K562 (cell line): ENCODE results near the gene ZNF740. TPM values are rescaled to one million over a fixed set of nuclear protein-coding genes. Genes with fewer than 3 reads are reported as not detected.

Experiments used
- CHD4 ChIP-seq: fragments of 200-600 bp; sonication (generic); IDR thresholded peaks from 3 replicates; pipeline ENCODE4 v1.6.1; 2012; ENCODE audit warnings: low read depth, mild to moderate bottlenecking, mixed read lengths, low read length, inconsistent platforms; ENCODE audit not compliant: insufficient read depth, insufficient replicate concordance, poor library complexity, severe bottlenecking
- E2F1 ChIP-seq: sonication (generic); formaldehyde crosslinking; IDR thresholded peaks from 2 replicates; pipeline ENCODE4 v1.8.1; 2023; ENCODE audit warnings: mild to moderate bottlenecking, missing genetic modification reagents, moderate library complexity
- FOXK1 ChIP-seq: sonication (generic); formaldehyde crosslinking; IDR thresholded peaks from 2 replicates; pipeline ENCODE4 v1.8.0; 2022; ENCODE audit warnings: missing genetic modification reagents, mild to moderate bottlenecking, borderline replicate concordance
- OTX1 ChIP-seq: fragments of 450-650 bp; formaldehyde crosslinking; IDR thresholded peaks from 2 replicates; pipeline ENCODE4 v1.4.0; 2022; ENCODE audit warnings: mild to moderate bottlenecking
- PCBP2 ChIP-seq: fragments of 200-400 bp; formaldehyde crosslinking; IDR thresholded peaks from 2 replicates; pipeline ENCODE4 v1.6.1; 2018; ENCODE audit warnings: low read length, low read depth, mild to moderate bottlenecking, moderate library complexity; ENCODE audit not compliant: poor library complexity, severe bottlenecking
- POLR2B ChIP-seq: fragments of 450-650 bp; IDR thresholded peaks from 2 replicates; pipeline ENCODE4 v1.6.1; 2018; ENCODE audit warnings: low read depth; ENCODE audit not compliant: partially characterized antibody
- RB1 ChIP-seq: fragments of 450-650 bp; IDR thresholded peaks from 2 replicates; pipeline ENCODE4 v1.6.1; 2017; ENCODE audit warnings: low read depth, mild to moderate bottlenecking
- RBM14 ChIP-seq: fragments of 200-400 bp; formaldehyde crosslinking; IDR thresholded peaks from 2 replicates; pipeline ENCODE4 v1.6.1; 2018; ENCODE audit warnings: low read depth, mild to moderate bottlenecking, low read length, moderate library complexity, borderline replicate concordance; ENCODE audit not compliant: insufficient read depth
- SMARCA4 ChIP-seq: fragments of 450-650 bp; IDR thresholded peaks from 2 replicates; pipeline ENCODE4 v1.6.1; 2016
- ZNF644 ChIP-seq: fragments of 200-800 bp; sonication (Bioruptor generic); IDR thresholded peaks from 2 replicates; pipeline ENCODE4 v1.6.1; 2016; ENCODE audit warnings: low read depth, missing genetic modification characterization, missing compliant biosample characterization
- polyA plus RNA-seq, 8 experiments: library from polyadenylated mRNA; depleted of rRNA in 4 of 8; stranded (reverse) in 5 of 8; unstranded in 3 of 8; fragments of >200 nt; fragmentation: Nextera tagmentation in 2 of 8; fragmentation: Illumina TruSeq in 1 of 8; extraction: Ambion mirVana in 2 of 8; extraction: Trizol in 1 of 8; gene quantifications; 2 replicates each; pipeline versions ENCODE4 v1.2.1 to v1.2.3, GENCODE V29; 2011 to 2014; ENCODE audit warnings: inconsistent platforms in 1 of 8, missing spikeins in 1 of 8
- total RNA-seq, 7 experiments: library from RNA; depleted of rRNA in 6 of 7; stranded (reverse); fragments of >200 nt in 6 of 7; fragmentation: Illumina TruSeq in 2 of 7; extraction: Trizol in 2 of 7; gene quantifications; 2 replicates each; pipeline versions ENCODE4 v1.2.1 to v1.2.3, GENCODE V29; 2011 to 2021; ENCODE audit warnings: low replicate concordance in 1 of 7
- TF ChIP-seq, protein P1 (sequence below): fragments of 200-600 bp; sonication (generic); IDR thresholded peaks from one replicate; pipeline ENCODE4 v1.6.1; 2012; ENCODE audit warnings: mild to moderate bottlenecking, low read depth, low read length, inconsistent platforms

Gene ZNF740
- total and polyA plus RNA-seq, 9 of the 15 experiments (the other 6 are each of a cell fraction or from before 2014, with no cell fraction given) = 0.57 to 46.4 (median 18.6) TPM

DNA sequence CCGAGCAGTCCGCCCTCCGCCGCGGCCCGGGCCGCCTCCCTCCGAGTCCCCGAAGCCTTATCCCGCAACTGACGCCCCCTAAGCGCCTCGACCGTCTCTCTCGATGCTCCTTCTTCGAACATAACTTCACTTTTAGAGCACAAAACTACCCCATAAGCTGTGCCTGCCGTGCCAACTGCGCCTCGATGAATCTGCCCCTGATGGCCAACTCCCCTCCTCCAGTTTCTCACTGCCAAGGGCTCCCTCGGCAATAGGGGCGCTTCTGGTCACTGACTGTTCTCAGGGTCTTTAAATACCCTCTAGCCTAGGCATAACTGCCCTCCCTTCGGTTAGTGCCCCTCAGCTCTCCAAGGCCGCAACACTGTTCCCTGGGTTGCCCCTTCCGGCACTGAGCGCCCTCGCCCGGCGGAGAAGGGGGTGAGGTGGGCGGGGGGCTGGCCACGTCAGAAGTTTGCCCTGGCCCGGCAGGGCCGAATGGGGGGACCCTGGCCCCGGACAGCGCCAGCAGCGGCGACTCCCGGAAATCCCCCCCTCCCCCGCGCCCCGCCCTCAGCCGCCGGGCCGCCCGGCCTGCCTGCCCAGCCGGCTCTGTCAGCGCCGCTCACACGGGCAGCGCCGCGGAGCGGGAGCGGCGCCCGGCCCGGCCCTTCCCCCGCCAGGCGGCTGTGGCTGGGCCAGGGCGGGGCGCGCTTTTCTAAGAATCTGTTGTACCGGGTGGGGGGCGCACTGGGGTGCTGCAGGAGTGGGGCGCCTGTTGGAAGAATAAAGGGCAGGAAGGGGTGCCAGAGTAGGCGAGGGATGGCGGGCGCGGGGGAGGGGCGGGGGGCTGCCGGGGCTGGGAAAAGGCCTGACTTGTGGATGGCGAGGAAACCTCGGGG is 40.9 kb downstream of the ZNF740 start (continued):
- TF ChIP-seq, protein P1, sequence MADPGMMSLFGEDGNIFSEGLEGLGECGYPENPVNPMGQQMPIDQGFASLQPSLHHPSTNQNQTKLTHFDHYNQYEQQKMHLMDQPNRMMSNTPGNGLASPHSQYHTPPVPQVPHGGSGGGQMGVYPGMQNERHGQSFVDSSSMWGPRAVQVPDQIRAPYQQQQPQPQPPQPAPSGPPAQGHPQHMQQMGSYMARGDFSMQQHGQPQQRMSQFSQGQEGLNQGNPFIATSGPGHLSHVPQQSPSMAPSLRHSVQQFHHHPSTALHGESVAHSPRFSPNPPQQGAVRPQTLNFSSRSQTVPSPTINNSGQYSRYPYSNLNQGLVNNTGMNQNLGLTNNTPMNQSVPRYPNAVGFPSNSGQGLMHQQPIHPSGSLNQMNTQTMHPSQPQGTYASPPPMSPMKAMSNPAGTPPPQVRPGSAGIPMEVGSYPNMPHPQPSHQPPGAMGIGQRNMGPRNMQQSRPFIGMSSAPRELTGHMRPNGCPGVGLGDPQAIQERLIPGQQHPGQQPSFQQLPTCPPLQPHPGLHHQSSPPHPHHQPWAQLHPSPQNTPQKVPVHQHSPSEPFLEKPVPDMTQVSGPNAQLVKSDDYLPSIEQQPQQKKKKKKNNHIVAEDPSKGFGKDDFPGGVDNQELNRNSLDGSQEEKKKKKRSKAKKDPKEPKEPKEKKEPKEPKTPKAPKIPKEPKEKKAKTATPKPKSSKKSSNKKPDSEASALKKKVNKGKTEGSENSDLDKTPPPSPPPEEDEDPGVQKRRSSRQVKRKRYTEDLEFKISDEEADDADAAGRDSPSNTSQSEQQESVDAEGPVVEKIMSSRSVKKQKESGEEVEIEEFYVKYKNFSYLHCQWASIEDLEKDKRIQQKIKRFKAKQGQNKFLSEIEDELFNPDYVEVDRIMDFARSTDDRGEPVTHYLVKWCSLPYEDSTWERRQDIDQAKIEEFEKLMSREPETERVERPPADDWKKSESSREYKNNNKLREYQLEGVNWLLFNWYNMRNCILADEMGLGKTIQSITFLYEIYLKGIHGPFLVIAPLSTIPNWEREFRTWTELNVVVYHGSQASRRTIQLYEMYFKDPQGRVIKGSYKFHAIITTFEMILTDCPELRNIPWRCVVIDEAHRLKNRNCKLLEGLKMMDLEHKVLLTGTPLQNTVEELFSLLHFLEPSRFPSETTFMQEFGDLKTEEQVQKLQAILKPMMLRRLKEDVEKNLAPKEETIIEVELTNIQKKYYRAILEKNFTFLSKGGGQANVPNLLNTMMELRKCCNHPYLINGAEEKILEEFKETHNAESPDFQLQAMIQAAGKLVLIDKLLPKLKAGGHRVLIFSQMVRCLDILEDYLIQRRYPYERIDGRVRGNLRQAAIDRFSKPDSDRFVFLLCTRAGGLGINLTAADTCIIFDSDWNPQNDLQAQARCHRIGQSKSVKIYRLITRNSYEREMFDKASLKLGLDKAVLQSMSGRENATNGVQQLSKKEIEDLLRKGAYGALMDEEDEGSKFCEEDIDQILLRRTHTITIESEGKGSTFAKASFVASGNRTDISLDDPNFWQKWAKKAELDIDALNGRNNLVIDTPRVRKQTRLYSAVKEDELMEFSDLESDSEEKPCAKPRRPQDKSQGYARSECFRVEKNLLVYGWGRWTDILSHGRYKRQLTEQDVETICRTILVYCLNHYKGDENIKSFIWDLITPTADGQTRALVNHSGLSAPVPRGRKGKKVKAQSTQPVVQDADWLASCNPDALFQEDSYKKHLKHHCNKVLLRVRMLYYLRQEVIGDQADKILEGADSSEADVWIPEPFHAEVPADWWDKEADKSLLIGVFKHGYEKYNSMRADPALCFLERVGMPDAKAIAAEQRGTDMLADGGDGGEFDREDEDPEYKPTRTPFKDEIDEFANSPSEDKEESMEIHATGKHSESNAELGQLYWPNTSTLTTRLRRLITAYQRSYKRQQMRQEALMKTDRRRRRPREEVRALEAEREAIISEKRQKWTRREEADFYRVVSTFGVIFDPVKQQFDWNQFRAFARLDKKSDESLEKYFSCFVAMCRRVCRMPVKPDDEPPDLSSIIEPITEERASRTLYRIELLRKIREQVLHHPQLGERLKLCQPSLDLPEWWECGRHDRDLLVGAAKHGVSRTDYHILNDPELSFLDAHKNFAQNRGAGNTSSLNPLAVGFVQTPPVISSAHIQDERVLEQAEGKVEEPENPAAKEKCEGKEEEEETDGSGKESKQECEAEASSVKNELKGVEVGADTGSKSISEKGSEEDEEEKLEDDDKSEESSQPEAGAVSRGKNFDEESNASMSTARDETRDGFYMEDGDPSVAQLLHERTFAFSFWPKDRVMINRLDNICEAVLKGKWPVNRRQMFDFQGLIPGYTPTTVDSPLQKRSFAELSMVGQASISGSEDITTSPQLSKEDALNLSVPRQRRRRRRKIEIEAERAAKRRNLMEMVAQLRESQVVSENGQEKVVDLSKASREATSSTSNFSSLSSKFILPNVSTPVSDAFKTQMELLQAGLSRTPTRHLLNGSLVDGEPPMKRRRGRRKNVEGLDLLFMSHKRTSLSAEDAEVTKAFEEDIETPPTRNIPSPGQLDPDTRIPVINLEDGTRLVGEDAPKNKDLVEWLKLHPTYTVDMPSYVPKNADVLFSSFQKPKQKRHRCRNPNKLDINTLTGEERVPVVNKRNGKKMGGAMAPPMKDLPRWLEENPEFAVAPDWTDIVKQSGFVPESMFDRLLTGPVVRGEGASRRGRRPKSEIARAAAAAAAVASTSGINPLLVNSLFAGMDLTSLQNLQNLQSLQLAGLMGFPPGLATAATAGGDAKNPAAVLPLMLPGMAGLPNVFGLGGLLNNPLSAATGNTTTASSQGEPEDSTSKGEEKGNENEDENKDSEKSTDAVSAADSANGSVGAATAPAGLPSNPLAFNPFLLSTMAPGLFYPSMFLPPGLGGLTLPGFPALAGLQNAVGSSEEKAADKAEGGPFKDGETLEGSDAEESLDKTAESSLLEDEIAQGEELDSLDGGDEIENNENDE = no peak
- TF ChIP-seq ZNF644 (tag) (peak; percentile 68; the same call in 1 of the 2 replicates), RBM14 (no peak), PCBP2 (no peak), E2F1 (CRISPR knock-in tag) (no peak), CHD4 (peak; percentile 41), POLR2B (peak; percentile 85), SMARCA4 (peak; percentile 42; the same call in 1 of the 2 replicates), FOXK1 (CRISPR knock-in tag) (0 out of 2 replicates have a peak, but pooled peaks have one; percentile 31), OTX1 (CRISPR knock-in tag) (peak; percentile 57; the same call in 1 of the 2 replicates), RB1 (peak; percentile 64; the same call in 1 of the 2 replicates)
